ENCODE measurements around the gene CRIM1.

DNA sequence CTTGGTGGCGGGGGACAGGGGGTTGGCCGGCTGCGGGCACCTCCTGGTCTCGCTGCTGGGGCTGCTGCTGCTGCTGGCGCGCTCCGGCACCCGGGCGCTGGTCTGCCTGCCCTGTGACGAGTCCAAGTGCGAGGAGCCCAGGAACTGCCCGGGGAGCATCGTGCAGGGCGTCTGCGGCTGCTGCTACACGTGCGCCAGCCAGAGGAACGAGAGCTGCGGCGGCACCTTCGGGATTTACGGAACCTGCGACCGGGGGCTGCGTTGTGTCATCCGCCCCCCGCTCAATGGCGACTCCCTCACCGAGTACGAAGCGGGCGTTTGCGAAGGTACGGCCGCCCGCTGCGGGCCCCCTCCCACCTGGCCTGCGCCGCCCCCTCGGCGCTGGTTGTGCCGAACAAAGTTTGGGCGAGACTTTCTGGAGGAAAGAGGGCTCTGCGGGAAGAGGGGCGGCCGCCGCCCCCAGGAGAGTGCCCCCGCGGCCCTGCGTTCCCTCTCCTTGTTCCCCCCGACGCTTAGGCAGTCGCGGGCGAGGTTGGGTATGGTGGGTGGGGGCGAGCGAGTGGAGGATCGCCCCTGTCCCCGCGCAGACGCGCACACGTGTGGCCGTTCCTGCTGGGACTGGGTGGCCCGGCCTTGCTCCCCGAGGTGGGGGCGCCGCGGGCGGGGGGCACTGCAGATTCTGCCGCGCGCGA, 866 bp downstream of the CRIM1 start:
- TF ChIP-seq EZH2 (IDR thresholded peaks at IDR 0.05; ENCODE audit: insufficient read depth, poor library complexity, severe bottlenecking): no peak
- TF ChIP-seq EZH2phosphoT487 (IDR thresholded peaks at IDR 0.05; ENCODE audit: insufficient read depth, low read depth): no peak

Measured in GM23248 (cell line).